Measurements from ENCODE around the gene PLTP. TPM values are rescaled to one million over a fixed set of nuclear protein-coding genes. Genes with fewer than 3 reads are reported as not detected.
"Not testable (repeated sequence)": the region's sequence is repeated elsewhere in the genome, so short reads cannot be mapped to it uniquely, and the experiment has no call there.

Gene PLTP
- total RNA-seq, 1 donor from 2014 or later: 108 TPM

- DNase-seq (ENCODE audit: low spot score): no peak
Observed at GRCh38 chr20:45944151-45944964, 32.4 kb upstream of the PLTP start.

GRCh38 chr20:45943613-45944012 is 31.7 kb upstream of the PLTP start:
- no peak for DNase-seq (ENCODE audit: low spot score)

DNA sequence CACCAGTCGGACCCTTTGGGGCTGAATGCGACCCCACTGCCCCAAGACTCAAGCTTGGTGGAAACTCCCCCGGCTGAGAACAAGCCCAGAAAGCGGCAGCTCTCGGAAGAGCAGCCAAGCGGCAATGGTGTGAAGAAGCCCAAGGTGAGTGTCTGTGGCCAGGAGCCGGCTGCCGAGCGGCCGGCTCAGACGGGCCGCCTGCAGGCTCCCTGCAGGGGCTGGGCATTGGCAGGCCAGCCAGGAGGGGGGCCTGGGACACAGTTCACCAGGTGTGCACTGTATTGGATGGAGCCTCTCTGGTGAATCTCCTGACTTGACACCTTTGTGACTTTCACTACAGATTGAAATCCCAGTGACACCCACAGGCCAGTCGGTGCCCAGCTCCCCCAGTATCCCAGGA is 28.5 kb upstream of the PLTP start:
- no peak for DNase-seq (ENCODE audit: low spot score)

GRCh38 chr20:45940053-45940452 is 28.1 kb upstream of the PLTP start:
- no peak for DNase-seq (ENCODE audit: low spot score)

DNA sequence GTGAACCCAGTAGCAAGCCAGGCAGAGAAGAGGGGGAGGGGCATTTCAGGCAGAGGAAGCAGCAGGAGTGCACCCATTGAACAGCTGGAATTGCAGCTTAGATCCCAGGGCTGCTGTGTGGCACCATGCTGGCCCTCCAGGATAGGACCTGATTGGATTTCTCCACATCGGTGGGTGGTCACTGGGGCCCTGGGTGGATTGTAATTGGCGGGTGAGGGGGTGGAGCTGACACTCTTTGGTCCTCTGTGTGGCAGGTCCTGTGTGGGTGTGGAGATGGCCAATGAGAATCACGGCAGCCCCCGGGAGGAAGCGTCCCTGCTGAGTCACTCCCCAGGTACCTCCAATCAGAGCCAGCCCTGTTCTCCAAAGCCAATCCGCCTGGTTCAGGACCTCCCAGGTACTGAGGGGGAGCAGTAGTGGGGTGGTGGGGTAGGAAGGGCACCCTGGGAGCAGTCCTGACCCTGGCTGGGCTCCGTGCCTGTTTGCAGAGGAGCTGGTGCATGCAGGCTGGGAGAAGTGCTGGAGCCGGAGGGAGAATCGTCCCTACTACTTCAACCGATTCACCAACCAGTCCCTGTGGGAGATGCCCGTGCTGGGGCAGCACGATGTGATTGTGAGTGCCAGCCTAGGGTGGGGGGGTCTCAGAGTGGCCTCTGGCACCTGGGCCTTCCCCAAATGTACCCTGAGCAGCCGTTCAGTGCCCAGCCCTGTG is 26.9 kb upstream of the PLTP start:
- no peak for DNase-seq (ENCODE audit: low spot score)

DNA sequence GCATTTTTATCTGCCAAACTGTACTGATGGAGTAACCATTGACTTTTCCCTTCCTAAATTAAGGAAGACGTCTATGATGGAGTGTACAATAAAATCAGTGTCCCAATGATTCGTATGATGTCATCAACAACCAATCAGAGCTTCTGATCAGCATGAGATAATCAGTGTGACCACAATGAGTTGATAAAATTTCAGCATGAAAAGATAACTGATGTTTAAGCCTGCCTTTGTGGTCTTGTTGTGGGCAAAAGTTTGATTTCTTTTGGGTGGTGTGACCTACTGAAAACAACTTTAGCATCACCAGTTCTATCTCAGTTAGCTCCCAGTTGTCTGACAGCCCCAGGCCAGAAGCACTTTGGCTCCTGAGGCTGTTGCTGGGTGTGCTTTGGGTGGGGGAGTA is 25.8 kb upstream of the PLTP start:
- no peak for DNase-seq (ENCODE audit: low spot score)

GRCh38 chr20:45935416-45936046 is 23.6 kb upstream of the PLTP start:
- no peak for DNase-seq (ENCODE audit: low spot score)

- DNase-seq (ENCODE audit: low spot score): peak; percentile 99
Observed at GRCh38 chr20:45934586-45935415, 22.8 kb upstream of the PLTP start, which contains the start of gene PCIF1. Gene PCIF1 (plus strand): TSS chr20:45934683. CDS start chr20:45939000, 4,317 bp downstream.

- peak; percentile 82 for DNase-seq (ENCODE audit: low spot score)
Observed at GRCh38 chr20:45934046-45934585, 22.2 kb upstream of the PLTP start.

- peak; percentile 74 for DNase-seq (ENCODE audit: low spot score)
Observed at GRCh38 chr20:45933266-45934045, 21.5 kb upstream of the PLTP start.

DNA sequence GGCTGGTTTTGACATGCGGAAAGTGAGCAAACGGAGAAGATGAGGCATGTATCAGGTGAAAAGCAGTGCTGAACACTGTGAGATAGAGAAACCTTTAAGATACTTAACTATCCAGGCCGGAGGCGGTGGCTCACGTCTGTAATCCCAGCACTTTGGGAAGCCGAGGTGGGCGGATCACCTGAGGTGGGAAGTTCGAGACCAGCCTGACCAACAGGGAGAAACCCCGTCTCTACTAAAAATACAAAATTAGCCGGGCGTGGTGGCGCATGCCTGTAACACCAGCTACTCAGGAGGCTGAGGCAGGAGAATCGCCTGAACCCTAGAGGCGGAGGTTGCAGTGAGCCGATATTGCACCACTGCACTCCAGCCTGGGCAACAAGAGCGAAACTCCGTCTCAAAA is 19.7 kb upstream of the PLTP start:
- DNase-seq (ENCODE audit: low spot score): not testable (repeated sequence)

DNA sequence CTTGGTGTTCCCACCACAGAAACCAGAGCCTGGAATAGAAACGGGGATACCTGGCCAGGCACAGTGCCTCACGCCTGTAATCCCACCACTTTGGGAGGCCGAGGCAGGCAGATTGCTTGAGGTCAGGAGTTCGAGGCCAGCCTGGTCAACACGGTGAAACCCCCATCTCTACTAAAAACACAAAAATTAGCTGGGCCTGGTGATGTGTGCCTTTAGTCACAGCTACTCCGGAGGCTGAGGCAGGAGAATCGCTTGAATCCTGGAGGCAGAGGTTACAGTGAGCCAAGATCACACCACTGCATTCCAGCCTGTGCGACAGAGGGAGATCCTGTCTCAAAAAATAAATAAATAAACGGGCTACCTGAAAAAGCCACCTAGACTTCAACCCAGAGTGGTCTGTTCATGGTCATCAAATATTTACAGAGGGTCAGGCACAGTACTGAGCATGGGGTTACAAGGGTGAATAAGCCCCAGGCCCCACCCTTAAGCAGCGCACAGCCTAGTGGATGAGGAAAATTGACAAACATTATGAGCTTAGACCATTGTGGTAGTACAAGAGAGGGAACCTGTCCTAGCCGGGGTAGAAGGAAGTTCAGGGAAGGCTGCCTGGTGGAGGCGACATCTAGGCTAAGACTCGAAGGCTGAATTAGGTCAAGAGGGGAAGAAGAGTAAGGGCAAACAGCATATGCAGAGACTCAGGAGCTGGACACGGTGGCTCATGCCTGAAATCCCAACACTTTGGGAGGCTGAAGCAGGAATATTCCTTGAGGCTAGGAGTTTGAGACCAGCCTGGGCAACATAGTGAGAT is 15.3 kb upstream of the PLTP start:
- no peak for DNase-seq (ENCODE audit: low spot score)

DNA sequence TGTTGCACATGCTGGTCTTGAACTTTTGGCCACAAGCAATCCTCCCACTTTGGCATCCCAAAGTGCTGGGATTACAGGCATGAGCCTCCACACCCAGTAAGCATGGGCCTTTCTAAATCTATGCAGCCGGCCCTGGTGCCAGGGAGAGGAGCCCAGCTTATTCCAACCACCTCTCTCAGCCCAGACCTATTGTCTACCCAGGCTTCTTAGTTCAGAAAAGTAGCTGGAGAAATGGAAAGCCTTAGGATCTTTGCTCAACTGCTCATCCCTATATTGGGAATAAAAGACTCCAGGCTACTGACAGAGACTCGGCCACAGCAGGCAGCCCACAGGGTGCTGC is 14.7 kb upstream of the PLTP start:
- DNase-seq (ENCODE audit: low spot score): no peak

DNA sequence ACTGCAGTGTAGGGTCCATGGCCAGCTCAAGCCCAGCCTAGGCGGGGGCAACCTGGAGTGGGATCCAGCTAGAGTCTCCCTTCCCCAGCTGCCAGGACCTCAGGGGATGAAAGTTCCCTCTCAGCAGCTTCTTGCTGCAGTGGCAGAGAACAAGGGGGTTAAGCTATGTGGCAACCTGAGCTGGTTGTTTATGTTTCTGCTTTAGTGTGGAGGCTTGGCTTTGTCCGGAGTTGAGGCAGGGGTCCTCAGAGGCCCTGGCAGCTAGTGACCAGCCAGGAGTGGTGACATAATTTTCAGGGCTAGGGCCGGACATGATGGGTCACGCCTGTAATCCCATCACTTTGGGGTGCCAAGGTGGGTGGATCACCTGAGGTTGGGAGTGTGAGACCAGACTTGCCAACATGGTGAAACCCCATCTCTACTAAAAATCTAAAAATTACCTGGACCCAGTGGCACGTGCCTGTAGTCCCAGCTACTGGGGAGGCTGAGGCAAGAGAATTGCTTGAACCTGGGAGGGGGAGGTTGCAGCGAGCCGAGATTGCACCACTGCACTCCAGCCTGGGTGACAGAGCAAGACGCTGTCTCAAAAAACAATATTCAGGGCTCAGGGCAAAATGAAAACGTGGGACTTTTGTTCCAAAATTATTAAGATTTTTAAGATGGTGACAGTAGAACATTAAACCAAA is 14.0 kb upstream of the PLTP start:
- no peak for DNase-seq (ENCODE audit: low spot score)

GRCh38 chr20:45924391-45925261 is 12.7 kb upstream of the PLTP start:
- DNase-seq (ENCODE audit: low spot score): peak; percentile 94

DNA sequence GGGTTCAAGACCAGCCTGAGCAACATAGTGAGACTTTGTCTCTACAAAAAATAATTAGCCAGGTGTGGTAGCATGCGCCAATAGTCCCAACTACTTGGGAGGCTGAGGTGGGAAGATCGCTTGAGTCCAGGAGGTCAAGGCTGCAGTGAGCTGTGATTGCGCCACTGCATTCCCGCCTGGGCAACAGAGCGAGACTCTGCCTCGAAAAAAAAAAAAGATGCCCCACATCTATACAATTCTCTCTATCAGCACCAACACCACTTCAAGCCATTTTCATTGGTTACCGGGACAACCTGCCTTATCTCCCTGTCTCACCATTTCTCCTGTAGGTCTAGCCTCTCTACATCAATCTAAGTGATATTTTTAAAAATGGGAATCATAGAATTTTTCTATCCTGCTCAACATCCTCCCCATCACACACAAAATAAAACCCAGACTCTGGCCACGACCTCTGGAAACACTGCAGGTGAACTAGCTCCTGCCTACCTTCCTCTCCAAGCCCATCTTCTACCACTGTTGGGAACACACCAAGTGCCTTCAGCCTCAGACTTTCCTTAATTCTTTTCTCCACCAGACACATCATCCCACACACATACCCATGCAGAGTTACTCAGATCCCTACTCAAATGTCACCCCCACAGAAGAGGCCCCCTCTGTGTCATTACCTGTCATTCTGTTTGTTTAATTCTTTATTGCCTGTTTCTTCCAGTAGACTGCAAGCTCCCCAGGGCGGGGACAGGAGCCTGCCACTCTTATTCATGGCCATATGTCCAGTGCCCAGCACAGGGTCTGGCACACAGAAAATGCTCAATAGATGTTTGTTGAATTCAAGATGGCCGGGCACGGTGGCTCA is 9.6 kb upstream of the PLTP start:
- DNase-seq (ENCODE audit: low spot score): no peak

All from umbilical cord (tissue), 2 donors.